NCI-H146 treated with DMSO at 0.1 percent for 48 hours (cell line): Measurements from ENCODE around the gene RICTOR.
A peak's percentile ranks its signal among the peaks of the same experiment; 100 is the strongest.

ENCODE experiments used
- DNase-seq: peaks from one replicate; lab custom pipeline; 2025; ENCODE audit not compliant: unreplicated experiment; lab: John Stamatoyannopoulos, UW

The RICTOR gene

DNA sequence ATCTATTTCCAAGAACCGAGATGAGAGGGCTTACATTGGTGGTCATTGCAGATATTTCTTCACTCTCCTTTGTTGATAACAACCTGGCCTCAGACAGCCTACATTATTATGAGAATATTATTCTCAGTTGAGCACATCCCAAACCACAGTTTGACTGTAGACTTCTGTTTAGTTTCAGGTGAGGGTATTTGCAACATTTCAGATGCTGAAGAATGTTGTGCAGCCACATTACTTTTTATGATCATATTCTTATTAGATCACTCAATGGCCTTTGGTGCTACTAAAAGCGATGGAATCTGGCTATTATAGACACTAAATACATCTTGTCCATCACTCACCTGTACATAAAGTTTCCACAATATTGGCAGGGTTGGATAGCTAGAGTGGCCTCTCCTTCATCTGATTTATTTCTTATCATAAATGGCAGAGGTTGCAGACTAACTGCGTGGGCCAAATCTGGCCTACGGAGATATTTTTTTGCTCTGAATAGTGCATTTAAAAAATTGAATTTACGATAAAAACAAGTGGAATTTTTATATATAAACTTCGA, 26.2 kb upstream of the RICTOR start:
- DNase-seq = no peak

DNA sequence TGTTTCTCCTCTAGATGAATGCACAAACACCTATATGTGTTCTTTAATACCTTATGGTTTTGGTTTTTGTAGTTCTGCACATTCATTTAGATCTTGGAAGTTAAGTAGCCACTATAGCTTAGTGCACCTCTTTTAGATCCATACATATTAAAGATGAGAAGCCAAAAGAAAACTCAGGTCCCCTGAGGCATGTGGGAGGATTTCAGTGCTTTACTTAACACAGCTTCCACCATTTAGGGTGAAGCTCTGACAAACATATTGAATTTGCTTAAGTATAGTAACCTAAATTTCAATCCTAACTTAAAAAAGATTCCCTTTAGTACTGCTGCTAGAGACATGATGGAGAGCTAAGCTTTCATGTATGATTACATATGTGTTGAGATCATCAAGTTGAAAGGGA, 25.6 kb upstream of the RICTOR start:
- no peak for DNase-seq

DNA sequence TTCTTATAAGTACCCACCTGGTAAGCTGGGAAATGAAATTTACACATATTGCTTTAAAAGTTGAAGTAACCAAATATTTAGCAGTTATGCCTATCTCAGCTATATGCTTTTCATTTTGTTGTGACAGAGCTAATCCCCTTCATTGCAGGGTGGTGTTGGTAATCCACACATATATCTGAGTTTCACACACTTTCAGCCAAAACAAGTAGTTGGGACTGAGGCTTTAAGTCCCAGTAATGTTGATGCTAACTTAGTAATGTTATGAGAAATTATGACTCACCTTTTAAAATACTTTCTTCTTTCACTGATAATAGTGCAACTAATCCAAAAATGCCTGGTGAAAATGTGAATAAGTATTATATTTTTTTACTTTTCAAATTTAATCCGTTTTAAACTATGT, 19.2 kb upstream of the RICTOR start:
- no peak for DNase-seq

DNA sequence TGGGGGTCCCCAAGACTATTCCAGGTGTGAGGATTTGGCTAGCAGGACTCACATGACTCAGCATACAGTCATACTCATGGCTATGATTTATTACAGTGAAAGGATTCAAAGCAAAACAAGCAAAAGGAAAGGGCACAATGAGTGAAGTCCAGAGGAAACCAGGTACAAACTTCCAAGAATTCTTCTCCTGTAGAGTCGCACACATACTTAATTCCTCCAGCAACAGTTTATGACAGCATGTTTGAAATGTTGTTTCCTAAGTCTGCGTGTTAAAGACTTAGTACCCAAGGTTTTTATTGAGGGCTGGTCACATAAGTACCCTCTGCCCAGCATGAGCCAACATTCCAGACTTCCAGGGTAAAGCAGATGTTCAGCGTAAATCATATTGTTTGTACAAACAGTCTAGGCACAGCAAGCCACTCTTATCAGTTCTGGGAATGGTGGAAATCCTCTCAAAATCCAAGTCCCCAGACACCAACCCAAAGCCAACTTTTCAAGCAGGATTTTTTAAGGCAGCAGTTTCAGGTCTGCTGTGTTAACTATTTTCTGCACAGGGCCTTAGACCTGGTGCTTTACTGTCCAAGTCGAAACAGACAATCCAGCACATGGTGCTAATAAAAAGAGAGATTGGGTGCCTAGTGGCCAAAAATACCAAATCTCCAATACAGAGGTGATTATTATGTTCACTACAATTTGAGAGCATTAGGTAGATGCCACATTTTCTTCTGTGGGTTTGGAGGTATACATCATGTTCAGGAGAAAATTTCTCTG, 18.6 kb upstream of the RICTOR start:
- DNase-seq = no peak

DNA sequence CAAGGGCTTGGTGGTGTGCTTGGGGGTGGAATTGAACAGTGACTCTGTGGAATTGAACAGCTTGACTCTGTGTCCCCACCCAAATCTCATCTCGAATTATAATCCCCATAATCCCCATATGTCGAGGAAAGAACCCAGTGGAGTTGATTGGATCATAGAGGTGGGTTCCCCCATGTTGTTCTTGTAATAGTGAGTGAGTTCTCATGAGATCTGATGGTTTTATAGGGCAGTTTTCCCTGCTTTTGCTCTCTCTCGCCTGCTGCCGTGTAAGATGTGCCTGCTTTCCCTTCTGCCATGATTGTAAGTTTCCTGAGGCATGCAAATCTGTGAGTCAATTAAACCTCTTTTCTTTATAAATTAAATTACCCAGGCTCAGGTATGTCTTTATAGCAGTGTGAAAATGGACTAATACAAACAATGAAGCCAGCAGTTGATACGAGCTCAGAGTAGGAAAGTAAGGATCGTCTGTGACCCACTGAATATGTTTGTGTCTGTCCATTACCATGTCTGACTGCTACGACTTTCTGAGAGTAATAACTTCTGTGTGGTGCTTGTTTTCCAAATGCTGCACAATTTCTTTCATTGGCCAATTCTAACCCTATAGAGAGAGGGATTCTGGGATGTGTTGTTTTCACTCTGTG, 17.9 kb upstream of the RICTOR start:
- no peak for DNase-seq

DNA sequence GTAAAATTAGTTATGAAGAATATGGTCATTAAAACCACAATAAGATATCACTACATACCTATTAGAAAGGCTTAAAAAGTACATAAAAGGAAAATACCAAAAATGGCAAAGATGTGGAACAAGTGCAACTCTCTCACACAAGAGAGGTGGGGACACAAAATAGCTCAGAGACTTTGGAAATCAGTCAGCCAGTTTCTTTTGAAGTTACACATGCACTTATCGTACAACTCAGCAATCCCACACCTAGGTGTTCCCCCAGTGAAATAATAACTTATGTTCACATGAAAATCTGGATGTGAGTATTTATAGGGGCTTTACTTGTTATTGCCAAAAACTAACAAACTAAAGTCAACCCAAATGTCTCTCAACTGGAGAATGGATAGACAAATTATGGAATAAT, 9.8 kb upstream of the RICTOR start:
- DNase-seq = no peak

DNA sequence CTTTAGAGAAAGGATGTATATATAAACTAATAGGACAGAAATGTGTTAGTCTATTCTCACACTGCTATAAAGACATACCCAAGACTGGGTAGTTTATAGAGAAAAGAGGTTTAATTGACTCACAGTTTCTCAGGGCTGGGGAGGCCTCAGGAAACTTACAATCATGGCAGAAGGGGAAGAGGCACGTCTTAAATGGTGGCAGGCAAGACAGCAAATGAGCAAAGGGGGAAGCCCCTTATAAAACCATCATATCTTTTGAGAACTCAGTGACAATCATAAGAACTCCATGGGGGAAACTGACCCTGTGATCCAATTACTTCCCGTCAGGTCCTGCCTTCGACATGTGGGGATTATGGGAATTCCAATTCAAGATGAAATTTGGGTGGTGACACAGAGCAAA, 8.8 kb upstream of the RICTOR start:
- DNase-seq = no peak

DNA sequence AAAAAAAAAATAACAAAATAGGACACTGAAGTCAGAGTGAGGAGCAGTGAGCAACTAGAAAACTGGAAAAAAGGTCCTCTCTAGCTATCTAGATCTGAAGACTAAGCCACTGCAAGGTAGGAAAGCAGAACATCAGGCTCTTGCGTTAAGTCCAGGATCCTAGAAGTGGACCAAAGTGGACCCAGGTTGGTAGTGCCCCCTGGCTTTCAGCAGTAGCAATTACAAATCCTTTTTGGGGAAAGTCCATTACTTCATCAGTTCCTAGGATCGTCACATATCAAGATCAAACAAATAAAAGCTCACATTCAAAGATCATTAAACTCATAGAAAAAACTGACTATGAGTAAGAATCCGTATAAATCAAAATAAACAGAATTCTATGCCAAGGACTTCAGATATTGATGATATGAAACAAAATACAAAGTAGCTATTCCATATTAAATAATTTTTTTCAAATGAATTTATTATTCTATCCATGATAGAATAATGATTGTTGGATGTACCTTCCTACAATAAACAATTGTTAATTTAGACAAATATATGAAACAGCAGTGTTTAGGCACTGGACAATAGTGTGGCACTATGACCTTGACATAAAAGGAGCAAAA, 6.5 kb upstream of the RICTOR start:
- peak; percentile 7 for DNase-seq

DNA sequence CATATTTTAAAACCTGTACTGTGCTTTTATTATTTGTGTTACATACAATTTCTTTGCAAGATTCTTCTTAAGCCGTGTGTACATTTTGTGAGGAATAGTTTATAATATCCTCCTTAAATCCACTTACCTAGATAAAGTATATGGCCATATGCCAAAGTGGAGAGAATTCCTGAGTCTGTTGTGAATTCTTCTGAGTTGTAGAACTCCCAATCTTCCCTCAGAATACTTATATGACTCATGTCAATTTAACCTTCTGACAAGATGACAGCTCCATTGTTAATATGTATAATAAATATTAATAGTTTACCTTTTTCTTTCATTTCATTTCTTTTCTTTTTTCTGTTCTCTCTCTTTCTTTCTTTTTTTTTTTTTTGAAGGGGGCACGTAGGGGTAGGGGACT, 6.0 kb upstream of the RICTOR start:
- no peak for DNase-seq

DNA sequence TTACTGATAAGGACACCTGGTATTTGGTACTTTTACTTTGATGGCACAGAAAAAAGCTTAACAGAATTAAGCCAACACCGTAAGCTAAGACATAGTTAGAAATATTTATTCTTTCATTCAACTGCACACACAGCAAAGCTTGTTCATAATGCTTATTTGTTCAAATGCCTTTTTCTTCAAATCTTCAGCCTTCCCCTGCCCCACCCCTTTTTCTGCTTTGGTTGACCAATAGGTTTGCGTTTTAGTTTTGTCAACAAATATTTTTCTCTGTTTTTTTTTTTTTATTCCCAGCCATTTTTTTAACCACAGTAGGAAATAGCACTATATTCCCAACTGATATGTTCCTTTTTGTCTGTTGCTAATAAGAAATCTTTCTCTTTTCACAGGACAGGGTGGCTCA, 4.9 kb upstream of the RICTOR start:
- DNase-seq = no peak

DNA sequence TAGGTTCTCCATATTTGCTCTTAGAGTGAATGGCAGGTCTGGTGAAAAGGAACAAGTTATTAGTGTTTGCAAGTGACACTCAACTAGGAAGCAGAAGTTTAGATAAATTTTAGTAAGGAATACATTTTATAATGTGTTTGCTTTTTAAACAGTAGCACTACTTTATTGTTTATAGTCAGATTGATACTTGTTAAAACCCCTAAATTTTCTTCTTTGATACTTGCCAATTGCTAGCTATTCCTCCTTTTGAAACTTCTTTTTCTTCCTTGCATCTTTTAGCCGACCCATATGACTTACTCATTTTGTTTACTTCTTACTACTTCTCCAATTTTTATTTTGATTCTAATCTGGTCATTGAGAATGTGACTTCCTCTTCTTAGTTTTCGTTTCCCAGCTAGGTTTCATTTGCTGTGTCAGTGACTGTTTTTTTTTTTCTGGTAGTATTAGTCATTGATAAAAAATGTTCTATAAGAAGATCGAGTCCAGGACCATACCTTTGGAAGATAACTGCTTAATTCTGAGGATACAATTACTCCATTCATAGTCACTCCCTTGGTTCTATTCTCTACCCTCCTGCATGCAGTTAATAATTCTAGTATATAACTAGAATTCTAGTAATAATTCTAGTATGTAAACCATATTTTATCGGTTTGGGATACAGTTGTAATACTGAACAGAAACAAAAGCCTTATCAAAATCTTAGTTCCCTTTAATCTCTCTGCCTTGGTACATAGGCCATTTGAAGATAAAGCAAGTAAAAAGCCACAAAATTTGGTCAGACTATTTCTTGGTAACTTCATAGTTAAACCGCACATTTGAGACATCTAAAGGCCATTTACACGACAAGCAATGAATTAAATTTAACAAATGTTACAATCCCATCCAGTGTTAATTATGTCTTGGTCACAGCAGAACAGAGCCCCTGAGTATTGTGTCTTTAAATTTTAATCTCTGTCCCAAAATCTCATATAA, 2.8 kb upstream of the RICTOR start:
- DNase-seq = no peak

DNA sequence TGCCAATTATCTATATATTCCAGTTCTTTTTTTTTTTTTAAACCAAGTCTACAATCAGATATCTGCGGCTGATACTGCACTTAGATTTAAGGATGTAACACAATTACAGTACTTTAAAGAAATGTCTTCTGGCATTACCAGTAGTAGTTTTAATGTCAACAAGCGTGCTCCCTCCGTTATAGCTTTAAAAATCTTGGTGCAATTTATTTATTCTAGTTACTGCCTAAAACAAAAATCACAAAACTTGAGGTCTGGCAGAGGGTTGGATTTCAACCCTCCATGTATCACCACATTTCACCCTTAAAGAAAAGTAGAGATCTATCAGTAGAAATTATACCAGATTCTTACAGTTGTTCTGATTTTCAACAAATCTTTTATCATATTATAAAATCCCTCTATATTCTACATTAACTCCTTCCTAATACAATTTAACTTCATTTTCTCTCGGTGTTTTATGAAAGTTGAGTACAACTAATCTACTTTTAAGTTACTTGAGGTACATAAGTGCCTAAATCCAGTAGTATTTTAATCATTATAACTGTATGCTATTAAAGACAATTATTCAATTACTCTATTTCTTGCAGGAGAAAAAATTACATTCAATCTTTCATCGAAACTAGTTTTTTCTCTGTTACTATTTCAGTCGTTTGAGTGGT, 2.0 kb upstream of the RICTOR start:
- DNase-seq = no peak

DNA sequence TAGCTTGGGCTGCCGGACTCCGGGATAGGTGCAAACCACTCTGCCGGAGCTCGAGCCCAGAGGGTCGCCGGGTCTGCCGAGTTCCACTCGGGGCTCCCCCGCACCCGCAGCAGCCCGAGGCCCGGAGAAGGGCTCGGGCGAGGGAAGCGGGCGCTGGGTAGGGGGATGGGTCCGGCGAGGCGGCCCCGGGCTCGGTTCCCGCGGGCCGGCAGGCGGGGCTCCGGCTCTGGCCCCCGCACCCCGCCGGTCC, 507 bp downstream of the RICTOR start:
- no peak for DNase-seq

DNA sequence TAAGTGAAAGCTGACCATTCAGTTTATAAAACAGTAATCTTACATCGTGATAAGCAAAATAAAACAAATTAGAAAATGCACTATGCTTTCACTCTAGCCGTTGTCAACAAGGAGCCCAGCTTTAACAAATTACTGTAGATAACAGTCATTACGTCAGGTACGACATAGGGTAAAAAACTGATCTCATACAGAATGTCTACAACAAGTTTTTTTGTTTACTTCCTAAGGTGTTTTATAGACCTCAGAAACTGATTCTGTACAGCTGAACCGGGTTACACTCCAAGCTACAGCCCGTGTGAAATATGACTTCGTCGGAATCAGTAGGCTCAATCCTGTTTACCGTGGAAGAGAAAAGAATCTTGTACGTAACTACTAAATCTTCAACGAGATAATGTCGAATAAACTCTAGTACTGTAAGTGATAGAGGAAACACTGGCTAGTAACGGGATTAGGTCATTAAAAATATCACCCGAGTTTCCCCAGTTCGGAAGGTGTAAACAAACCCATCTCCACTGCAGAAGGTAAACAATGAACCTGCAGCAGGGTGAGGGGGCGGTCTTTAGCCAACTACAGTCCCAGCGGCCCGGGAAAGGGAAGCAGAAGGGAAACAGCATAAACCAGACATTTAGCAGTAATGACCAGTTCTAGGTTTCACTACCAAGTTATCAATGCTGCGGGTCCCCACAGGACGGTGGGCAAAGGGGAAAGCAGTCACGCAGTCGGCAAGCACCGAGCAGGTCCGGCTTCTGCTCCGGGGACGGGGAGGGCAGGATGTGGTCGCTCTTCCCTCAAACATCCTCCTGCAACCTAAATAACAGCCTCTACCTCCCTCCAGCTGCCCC, 1.1 kb downstream of the RICTOR start:
- DNase-seq = peak; percentile 52

DNA sequence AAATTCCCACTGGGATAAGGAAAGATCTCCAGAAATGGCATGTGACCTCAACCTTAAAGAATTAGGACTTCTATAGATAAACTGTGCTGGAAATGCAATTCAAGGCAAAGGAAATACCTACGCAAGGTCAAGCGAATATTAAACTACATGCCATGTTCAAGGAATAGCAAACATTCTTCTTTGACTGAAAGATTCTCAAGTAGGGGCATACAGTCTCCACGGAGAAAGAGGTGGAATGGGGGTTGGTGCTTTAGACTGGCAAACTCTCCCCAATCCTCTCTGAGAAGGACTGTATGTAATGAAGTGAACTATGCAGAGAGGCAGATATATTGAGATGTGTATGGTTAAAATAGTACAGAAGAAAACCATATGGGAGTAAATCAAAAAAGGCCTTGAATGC, 6.1 kb downstream of the RICTOR start:
- DNase-seq = no peak

DNA sequence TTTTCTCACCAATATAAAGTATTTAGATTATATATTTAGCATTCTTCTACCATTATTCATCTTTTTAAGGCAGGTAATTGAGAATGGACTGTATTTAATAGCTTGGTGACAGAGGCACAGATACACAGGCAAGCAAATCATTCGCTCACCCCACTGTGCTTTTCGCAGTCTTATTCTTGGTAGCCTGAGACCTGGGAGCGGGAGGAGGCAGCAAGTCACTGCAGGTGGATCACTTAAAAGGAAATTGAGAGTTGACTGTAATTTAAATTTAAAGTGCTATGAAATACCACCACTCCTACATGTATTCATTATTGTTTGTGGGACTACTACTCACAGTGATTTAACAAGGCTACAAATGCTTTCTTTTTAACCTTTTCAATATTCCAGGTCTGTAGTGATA, 9.7 kb downstream of the RICTOR start:
- DNase-seq = no peak

DNA sequence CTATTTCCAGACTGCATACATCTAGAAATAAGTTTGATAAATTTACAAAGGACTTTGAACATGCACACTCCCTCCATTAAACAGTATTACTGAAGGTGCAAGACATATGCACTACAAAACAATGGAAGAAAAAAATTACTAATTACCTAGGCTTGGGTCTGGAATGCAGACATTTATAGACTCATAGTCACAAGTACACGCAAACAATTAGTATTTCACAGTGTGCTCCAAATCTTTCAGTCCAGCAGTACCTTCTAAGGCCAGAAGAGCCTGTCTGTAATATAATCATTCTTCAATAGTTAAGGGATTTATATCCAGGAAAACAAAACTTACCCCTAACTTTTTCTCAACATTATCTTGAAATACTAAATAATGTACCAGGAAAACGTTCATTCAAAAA, 11.2 kb downstream of the RICTOR start:
- DNase-seq = no peak

DNA sequence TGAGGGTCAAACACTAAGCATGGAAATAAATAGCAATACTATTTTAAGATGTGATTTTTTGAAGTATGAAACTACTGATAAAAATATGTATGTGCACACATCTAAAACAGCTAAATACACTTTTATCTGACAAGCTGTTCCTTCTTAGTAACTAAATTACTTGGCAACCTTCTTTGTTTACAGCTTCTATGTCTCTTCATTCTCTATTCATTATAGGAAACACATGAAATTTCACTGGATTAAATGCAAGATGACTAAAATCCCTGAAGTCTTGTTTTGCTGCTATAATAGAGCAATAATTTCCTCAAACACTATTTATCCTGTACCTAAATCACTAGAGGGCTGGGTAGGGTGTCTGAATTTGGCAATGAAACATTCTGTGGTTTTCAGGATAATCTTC, 11.7 kb downstream of the RICTOR start:
- DNase-seq = no peak

DNA sequence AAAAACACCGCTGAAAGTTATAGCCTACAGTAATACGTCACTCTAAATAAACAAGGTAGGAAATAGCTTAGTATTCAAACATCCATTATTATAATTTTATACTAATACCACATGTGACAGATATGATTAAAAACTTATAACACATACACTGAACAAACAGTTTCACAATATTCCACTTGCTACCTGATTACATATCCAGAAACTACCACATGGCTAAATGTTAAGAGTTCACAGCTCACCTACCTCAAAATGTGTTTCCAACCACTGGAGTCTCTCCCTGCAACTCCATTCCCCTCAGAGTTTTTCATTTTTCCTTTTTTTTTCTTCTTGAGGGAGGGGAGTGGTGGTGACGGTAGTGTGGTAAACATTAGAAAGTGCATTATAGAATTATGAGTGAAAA, 12.1 kb downstream of the RICTOR start:
- no peak for DNase-seq

DNA sequence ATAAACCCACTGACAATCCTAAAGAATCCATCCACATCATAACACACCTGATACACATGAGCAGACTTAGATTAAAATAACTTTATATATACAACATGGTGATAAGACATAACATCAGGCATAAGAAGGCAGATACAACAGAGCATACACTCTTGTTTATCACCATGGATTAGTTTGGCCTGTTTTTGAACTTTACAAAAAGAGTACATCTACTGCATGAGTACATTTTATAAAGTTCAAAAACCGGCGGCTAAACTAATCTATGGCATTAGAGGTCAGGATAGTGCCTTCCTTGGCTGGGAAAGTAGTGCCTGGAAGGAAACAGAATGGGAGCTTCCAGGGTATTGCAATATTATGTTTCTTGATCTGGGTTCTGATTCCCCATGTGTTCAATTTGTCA, 15.1 kb downstream of the RICTOR start:
- DNase-seq = no peak
